Naive B cell (primary cell): Measurements from ENCODE around the gene ZPBP2. TPM values are rescaled to one million over a fixed set of nuclear protein-coding genes. Genes with fewer than 3 reads are reported as not detected.
"Not testable (repeated sequence)": the region's sequence is repeated elsewhere in the genome, so short reads cannot be mapped to it uniquely, and the experiment has no call there.

Source experiments
- ATAC-seq, 2 donors: fragments of 150-1000 bp; cut with Tn5 transposase; 2 replicates each; pipeline ENCODE4 v1.10.0; 2021; ENCODE audit warnings: low read depth in 2 of 2, mild to moderate bottlenecking in 2 of 2, moderate library complexity in 2 of 2
- DNase-seq: peaks from one replicate; pipeline ENCODE4 v3.0.0; 2022
- H3K27ac Mint-ChIP-seq, 6 donors: one replicate each; pipeline ENCODE4 v1.8.0; 2020 to 2022; ENCODE audit warnings: mild to moderate bottlenecking in 6 of 6, mixed read lengths in 6 of 6, moderate library complexity in 5 of 6, inconsistent platforms in 2 of 6
- H3K27me3 Mint-ChIP-seq, 3 donors: one replicate each; pipeline ENCODE4 v1.8.0; 2021 to 2022; ENCODE audit warnings: mixed read lengths in 3 of 3, mild to moderate bottlenecking in 1 of 3
- H3K36me3 Mint-ChIP-seq, 2 donors: one replicate each; pipeline ENCODE4 v1.8.0; 2020 to 2022; ENCODE audit warnings: mixed read lengths in 2 of 2, inconsistent platforms in 1 of 2, mild to moderate bottlenecking in 1 of 2
- H3K4me1 Mint-ChIP-seq, 3 donors: one replicate each; pipeline ENCODE4 v1.8.0; 2020 to 2022; ENCODE audit warnings: mixed read lengths in 3 of 3, inconsistent platforms in 1 of 3, mild to moderate bottlenecking in 1 of 3, moderate library complexity in 1 of 3
- H3K4me3 Mint-ChIP-seq, 8 donors: one replicate each; pipeline ENCODE4 v1.8.0; 2020 to 2022; ENCODE audit warnings: mild to moderate bottlenecking in 8 of 8, mixed read lengths in 8 of 8, moderate library complexity in 8 of 8, inconsistent platforms in 2 of 8
- H3K9me3 Mint-ChIP-seq, 7 donors: one replicate each; pipeline ENCODE4 v1.8.0; 2020 to 2022; ENCODE audit warnings: mixed read lengths in 7 of 7, mild to moderate bottlenecking in 5 of 7, inconsistent platforms in 2 of 7, moderate library complexity in 1 of 7
- polyA plus RNA-seq, 6 donors: library from polyadenylated mRNA; unstranded; fragments of 300-500 nt; fragmentation: Illumina TruSeq; gene quantifications; one replicate each; pipeline ENCODE4 v1.2.3, GENCODE V29; 2021; ENCODE audit warnings: low read depth in 6 of 6

The ZPBP2 gene
- polyA plus RNA-seq, 6 donors from 2014 or later, result 0.16 to 0.80 (median 0.38) TPM; not detected in 1

DNA sequence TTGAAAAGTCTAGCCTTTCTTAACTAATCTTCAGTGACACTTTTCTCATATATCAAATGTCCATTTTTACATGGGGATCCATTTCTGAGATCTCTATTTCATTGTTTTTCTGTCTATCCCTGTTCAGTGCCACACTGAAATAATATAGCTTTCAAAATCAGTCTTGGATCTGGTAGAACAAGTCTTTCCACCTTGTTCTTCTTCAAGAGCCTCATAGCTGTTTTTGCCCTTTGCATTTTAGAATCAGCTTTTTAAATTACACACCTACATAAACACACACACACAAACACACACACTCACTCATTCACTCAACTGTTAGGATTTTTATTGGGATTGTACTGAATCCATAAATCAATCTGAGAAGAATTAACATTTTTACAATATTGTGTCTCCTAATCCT is 31.2 kb downstream of the ZPBP2 start:
- Mint-ChIP-seq H3K9me3 (no peaks in the 10 kb centered on the region), H3K4me3 (no peak overlapping the region), H3K36me3 (peaks cover 0 to 6% of the 10 kb centered on the region in 2 donors), H3K27ac (no peak overlapping the region), H3K4me1 (peaks cover 13 to 26% (median 15%) of the 10 kb centered on the region in 3 donors), H3K27me3 (no peaks in the 10 kb centered on the region)
- DNase-seq (no peak), ATAC-seq (no peak)

GRCh38 chr17:39902027-39902426 is 34.0 kb downstream of the ZPBP2 start:
- H3K27ac Mint-ChIP-seq, DNase-seq, H3K9me3 Mint-ChIP-seq, H3K4me3 Mint-ChIP-seq, ATAC-seq, H3K27me3 Mint-ChIP-seq: not testable (repeated sequence)
- Mint-ChIP-seq H3K36me3 (peaks cover 14 to 25% of the 10 kb centered on the region in 2 donors), H3K4me1 (peaks cover 8 to 21% (median 21%) of the 10 kb centered on the region in 3 donors)

DNA sequence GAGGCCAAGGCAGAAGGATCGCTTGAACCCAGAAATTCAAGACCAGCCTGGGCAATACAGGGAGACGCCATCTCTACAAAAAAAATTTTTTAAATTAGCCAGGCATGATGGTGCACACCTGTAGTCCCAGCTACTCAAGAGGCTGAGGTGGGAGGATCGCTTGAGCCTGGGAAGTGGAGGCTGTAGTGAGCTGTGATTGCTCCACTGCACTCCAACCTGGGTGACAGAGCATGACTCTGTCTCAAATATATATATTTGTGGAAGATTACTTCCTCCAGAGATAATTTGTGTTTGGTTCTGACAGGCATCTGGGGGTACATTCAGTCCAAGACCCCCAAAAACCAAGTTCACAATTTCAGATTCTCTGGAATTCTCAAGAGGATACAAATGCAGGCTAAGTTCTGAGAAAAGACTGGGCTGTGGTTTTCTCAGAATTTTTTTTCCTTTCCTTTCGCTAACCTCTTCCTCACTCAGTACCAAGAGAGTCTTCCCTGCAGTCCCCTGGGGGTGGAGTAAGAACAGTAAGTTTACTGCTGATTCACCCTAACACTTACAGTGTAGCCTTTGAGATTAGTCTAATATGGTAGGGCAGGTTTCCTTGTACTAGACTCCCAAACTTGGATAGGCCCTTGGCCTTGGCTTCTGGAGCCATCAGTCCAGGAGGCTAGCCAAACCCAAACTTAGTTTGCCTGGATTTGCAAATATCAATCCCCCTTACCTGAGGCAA is 35.3 kb downstream of the ZPBP2 start:
- DNase-seq, result no peak

DNA sequence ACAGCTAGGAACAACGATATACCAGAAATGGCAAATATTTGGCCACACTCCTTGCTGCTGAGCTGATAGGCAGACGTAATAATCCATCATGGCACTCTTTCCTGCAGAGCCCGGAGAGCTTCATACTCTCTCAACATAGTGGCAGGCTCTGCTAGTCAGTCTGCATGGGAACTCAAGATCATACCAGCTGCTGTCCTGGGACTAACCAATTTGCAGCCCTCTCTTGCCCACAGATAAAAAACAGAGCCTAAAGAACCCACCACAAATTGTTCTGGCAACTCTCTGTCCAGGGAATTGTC is 36.9 kb downstream of the ZPBP2 start:
- DNase-seq, result no peak
- Mint-ChIP-seq H3K27ac (peak overlapping the region in 2 of 6 donors; percentile 9 to 41), H3K4me1 (peaks cover 8 to 23% (median 19%) of the 10 kb centered on the region in 3 donors), H3K9me3 (no peaks in the 10 kb centered on the region), H3K4me3 (no peak overlapping the region), H3K27me3 (no peaks in the 10 kb centered on the region), H3K36me3 (peaks cover 20 to 25% of the 10 kb centered on the region in 2 donors)
- no peak for ATAC-seq

More for the DNA sequence above, 35.3 kb downstream of the ZPBP2 start:
- H3K4me3 Mint-ChIP-seq, result peak overlapping the region in 2 of 8 donors; percentile 30 to 35
- peaks cover 17 to 20% of the 10 kb centered on the region in 2 donors for H3K36me3 Mint-ChIP-seq
- peaks cover 8 to 23% (median 19%) of the 10 kb centered on the region in 3 donors for H3K4me1 Mint-ChIP-seq
- no peaks in the 10 kb centered on the region for H3K27me3 Mint-ChIP-seq
- H3K27ac Mint-ChIP-seq, result peak overlapping the region in 3 of 6 donors; percentile 38 to 52 (median 44)
- H3K9me3 Mint-ChIP-seq, result no peaks in the 10 kb centered on the region
- no peak for ATAC-seq

DNA sequence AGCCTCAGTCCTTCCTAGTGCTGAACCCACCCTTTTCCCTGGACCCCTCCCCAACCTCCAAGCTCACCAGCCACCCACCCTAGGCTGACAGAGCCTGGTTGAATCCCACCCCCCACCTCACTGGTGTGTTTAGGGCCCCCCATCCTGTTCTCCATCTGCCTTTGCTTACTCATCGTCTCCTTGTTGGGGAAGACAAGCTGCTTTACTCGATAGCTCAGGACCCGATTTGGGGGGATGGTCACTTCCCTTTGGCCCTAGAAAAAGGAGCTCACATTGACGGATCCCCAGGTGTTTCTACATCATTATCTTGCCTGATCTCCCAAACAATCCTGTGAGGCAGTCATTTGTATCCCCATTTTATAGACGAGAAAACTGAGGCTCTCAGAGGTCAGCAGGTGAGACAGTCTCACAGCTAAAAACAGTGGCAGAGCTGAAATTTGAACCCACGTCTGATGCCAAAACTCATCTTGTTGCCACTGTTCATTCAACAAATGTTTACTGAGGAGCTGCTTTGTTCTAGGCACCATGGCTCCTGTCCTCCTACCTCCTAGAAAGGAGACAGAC is 40.9 kb downstream of the ZPBP2 start:
- ATAC-seq (no peak), DNase-seq (no peak)
- Mint-ChIP-seq H3K4me3 (no peak overlapping the region), H3K27ac (peak overlapping the region in 1 of 6 donors; percentile 16), H3K36me3 (peaks cover 25 to 36% of the 10 kb centered on the region in 2 donors), H3K27me3 (no peaks in the 10 kb centered on the region), H3K4me1 (peaks cover 7 to 16% (median 15%) of the 10 kb centered on the region in 3 donors), H3K9me3 (no peaks in the 10 kb centered on the region)

DNA sequence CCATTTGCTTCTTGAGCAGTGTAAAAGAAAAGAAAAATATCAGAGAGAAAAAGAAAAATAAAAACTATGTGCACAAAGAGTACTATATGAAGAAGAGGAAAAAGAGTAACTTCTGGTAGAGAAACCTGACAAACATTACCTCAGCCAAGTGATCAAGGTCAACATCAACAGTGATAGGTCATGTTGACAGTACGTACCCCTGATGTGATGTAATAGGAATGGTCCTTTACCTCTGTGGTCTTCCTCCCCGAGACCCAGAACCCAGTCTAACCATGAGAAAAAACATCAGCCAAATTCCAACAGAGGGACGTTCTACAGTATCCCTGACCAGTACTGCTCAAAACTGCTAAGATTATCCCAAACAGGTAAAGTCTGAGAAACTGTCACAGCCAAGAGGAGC is 46.0 kb downstream of the ZPBP2 start:
- H3K36me3 Mint-ChIP-seq, result peaks cover 18 to 36% of the 10 kb centered on the region in 2 donors
- H3K4me1 Mint-ChIP-seq, result peaks cover 8 to 24% (median 11%) of the 10 kb centered on the region in 3 donors
- H3K27me3 Mint-ChIP-seq, result no peaks in the 10 kb centered on the region
- H3K4me3 Mint-ChIP-seq, result no peak overlapping the region
- no peaks in the 10 kb centered on the region for H3K9me3 Mint-ChIP-seq
- ATAC-seq, result no peak
- H3K27ac Mint-ChIP-seq, result peak overlapping the region in 2 of 6 donors; percentile 24 to 79
- DNase-seq, result no peak

- DNase-seq, result no peak
- no peaks in the 10 kb centered on the region for H3K9me3 Mint-ChIP-seq
- ATAC-seq, result no peak
- H3K27ac Mint-ChIP-seq, result peak overlapping the region in 1 of 6 donors; percentile 3
- peaks cover 13 to 35% (median 20%) of the 10 kb centered on the region in 3 donors for H3K4me1 Mint-ChIP-seq
- no peaks in the 10 kb centered on the region for H3K27me3 Mint-ChIP-seq
- peaks cover 18 to 28% of the 10 kb centered on the region in 2 donors for H3K36me3 Mint-ChIP-seq
- no peak overlapping the region for H3K4me3 Mint-ChIP-seq
These were observed 47.6 kb downstream of the ZPBP2 start for GRCh38 chr17:39915559-39915958.

- ATAC-seq (no peak), DNase-seq (no peak)
- Mint-ChIP-seq H3K36me3 (peaks cover 15 to 23% of the 10 kb centered on the region in 2 donors), H3K27ac (peak overlapping the region in 2 of 6 donors; percentile 20 to 42), H3K4me1 (peaks cover 26 to 45% (median 27%) of the 10 kb centered on the region in 3 donors), H3K27me3 (no peaks in the 10 kb centered on the region), H3K4me3 (no peak overlapping the region), H3K9me3 (no peaks in the 10 kb centered on the region)
These were observed 48.9 kb downstream of the ZPBP2 start for GRCh38 chr17:39916918-39917317.

- no peak for DNase-seq
- H3K4me1 Mint-ChIP-seq, result peaks cover 28 to 57% (median 45%) of the 10 kb centered on the region in 3 donors
- no peaks in the 10 kb centered on the region for H3K27me3 Mint-ChIP-seq
- ATAC-seq, result no peak
- H3K27ac Mint-ChIP-seq, result peak overlapping the region in 1 of 6 donors; percentile 53
- peak overlapping the region in 1 of 8 donors; percentile 51 for H3K4me3 Mint-ChIP-seq
- no peaks in the 10 kb centered on the region for H3K9me3 Mint-ChIP-seq
- H3K36me3 Mint-ChIP-seq, result peaks cover 13 to 22% of the 10 kb centered on the region in 2 donors
These were observed 51.2 kb downstream of the ZPBP2 start for GRCh38 chr17:39919087-39919683.

DNA sequence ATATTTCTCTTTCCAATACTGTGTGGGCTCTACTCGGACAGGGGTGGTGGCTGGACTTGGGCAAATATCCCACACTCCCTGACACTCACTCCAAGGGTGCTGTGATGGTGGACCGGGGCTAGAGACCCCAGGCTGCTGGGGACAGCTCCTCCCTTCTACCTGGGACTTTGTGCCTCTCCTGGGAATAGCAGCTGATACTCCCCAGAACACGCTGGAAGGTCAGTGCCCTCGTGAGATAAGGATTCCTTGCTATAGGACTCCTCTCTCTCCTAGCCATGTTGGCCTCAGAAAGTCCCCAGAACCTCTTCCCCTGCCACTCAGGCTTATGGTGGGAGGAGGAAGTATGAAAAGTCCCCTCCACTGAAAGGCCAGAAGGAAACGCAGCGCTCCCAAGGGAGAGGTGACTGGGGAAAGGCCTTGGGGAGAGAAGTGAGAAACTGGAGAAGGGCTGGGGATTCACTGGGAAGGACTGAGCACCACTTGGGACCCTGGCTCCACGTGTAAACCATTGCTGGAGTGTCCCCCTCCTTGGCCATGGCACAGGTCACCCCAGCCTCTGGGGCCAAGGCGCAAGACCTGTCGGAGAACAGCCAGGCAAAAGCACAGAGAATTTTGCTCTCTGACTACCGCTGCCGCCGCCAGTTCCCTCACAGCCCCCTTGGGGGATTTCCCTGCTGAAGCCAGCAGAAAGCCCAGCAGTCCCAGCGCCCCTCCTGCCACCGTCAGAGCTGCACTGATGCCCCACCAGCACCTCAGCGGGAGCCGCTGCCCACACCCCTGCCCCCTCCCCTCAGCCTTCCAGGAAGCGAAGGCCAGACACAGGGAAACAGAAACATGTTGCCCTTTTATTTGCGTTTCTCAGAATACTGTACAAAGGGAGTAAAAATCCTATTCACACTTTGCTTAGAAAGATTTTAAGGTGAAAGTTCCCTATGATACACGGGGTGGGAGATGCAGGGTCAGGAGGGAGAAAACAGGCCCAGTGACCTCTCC is 52.5 kb downstream of the ZPBP2 start:
- peaks cover 13 to 22% of the 10 kb centered on the region in 2 donors for H3K36me3 Mint-ChIP-seq
- H3K9me3 Mint-ChIP-seq, result no peaks in the 10 kb centered on the region
- DNase-seq, result no peak
- peak overlapping the region in 5 of 6 donors; percentile 54 to 91 (median 75) for H3K27ac Mint-ChIP-seq
- H3K4me1 Mint-ChIP-seq, result peaks cover 39 to 71% (median 58%) of the 10 kb centered on the region in 3 donors
- peak; percentile 75 to 76 for ATAC-seq
- peak overlapping the region in 3 of 8 donors; percentile 1 to 34 (median 30) for H3K4me3 Mint-ChIP-seq
- H3K27me3 Mint-ChIP-seq, result no peaks in the 10 kb centered on the region

DNA sequence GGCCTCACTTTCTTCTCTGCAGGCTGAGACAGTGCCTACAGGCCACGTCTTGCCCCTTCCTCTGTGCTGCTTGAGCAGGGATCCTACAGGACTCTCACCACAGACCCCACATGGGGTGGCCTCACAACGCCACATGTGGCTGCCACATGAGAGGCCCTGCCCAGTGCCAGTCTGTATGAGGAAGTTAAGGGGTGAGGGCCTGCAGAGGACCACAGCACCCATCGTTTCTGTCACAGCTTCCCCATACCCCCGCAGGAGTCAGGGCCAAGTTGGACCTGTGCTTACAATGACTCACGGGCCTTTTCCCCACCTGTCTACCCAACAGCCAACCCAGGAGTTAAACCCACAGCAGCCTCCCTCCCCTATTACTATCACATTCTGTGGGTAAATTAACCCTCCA is 53.3 kb downstream of the ZPBP2 start:
- H3K9me3 Mint-ChIP-seq, result no peaks in the 10 kb centered on the region
- no peaks in the 10 kb centered on the region for H3K27me3 Mint-ChIP-seq
- DNase-seq (no peak), ATAC-seq (peak; percentile 20 to 57)
- peaks cover 9 to 22% of the 10 kb centered on the region in 2 donors for H3K36me3 Mint-ChIP-seq
- H3K4me1 Mint-ChIP-seq, result peaks cover 43 to 79% (median 65%) of the 10 kb centered on the region in 3 donors
- H3K27ac Mint-ChIP-seq, result peak overlapping the region in 5 of 6 donors; percentile 54 to 76 (median 69)
- peak overlapping the region in 4 of 8 donors; percentile 30 to 79 (median 38) for H3K4me3 Mint-ChIP-seq

GRCh38 chr17:39922006-39922405 is 54.0 kb downstream of the ZPBP2 start:
- no peak for DNase-seq
- H3K4me3 Mint-ChIP-seq, result peak overlapping the region in 1 of 8 donors; percentile 43
- H3K4me1 Mint-ChIP-seq, result peaks cover 42 to 84% (median 67%) of the 10 kb centered on the region in 3 donors
- peaks cover 3 to 19% of the 10 kb centered on the region in 2 donors for H3K36me3 Mint-ChIP-seq
- H3K9me3 Mint-ChIP-seq, result no peaks in the 10 kb centered on the region
- peak overlapping the region in 4 of 6 donors; percentile 56 to 94 (median 72) for H3K27ac Mint-ChIP-seq
- no peak for ATAC-seq
- no peaks in the 10 kb centered on the region for H3K27me3 Mint-ChIP-seq
